GM12878 (cell line): Measurements from ENCODE around the gene EHHADH. TPM values are rescaled to one million over a fixed set of nuclear protein-coding genes. Genes with fewer than 3 reads are reported as not detected.

Experiments used
- ATAC-seq: fragments of 200-7000 bp; cut with Tn5 transposase; 3 replicates; pipeline ENCODE4 v1.9.1; 2020; ENCODE audit warnings: mild to moderate bottlenecking, moderate library complexity
- BruUV-seq: library from RNA; stranded (reverse); fragments of 400-500 nt; replicated peaks from 2 replicates; lab custom pipeline; 2021; lab: Mats Ljungman, UMichigan
- CTCF ChIA-PET: fragments of 300-600 bp; sonication (Branson Sonifier 250); formaldehyde crosslinking; extraction: SDS; loops from one replicate; lab custom pipeline; 2021; ENCODE audit warnings: inconsistent platforms; lab: Yijun Ruan, JAX
- POLR2A ChIA-PET: fragments of 350-600 bp; formaldehyde crosslinking; extraction: SDS; loops from one replicate; lab custom pipeline; 2021; ENCODE audit warnings: inconsistent platforms; lab: Charles Lee
- RAD21 ChIA-PET: fragments of 300-600 bp; sonication (Branson Sonifier 250); formaldehyde crosslinking; loops from one replicate; lab custom pipeline; 2023; ENCODE audit warnings: antibody characterized with exemption; ENCODE audit not compliant: unreplicated experiment; lab: Charles Lee
- SMC1A ChIA-PET: fragments of 300-600 bp; sonication (Branson Sonifier 250); formaldehyde crosslinking; loops from one replicate; lab custom pipeline; 2023; ENCODE audit not compliant: unreplicated experiment, uncharacterized antibody; lab: Charles Lee
- DNase-seq: peaks from one replicate; pipeline ENCODE4 v3.0.0-alpha.2; 2011; ENCODE audit warnings: low read depth, low spot score
- FAIRE-seq: peaks from 3 replicates; lab custom pipeline; 2011; peaks lifted over from hg19 to GRCh38; lab: Jason Lieb, UNC
- H2AFZ ChIP-seq: 2 replicates; pipeline ENCODE4 v1.6.0; 2011; ENCODE audit warnings: low read depth, low read length, control low read depth; ENCODE audit not compliant: control insufficient read depth
- H3K27ac ChIP-seq: 2 replicates; pipeline ENCODE4 v1.5.1; 2011; ENCODE audit warnings: control low read depth; ENCODE audit not compliant: control insufficient read depth, insufficient read depth
- H3K27me3 ChIP-seq, 2 experiments: replicated peaks in 1 of 2; 2 replicates each; pipeline versions ENCODE4 v1.6.0 to v1.6.1; 2011; ENCODE audit warnings: low read length in 1 of 2; ENCODE audit not compliant: control insufficient read depth in 2 of 2, insufficient read depth in 2 of 2
- H3K36me3 ChIP-seq, 2 experiments: 2 replicates each; pipeline ENCODE4 v1.5.1; 2011; ENCODE audit warnings: low read length in 1 of 2; ENCODE audit not compliant: control insufficient read depth in 2 of 2, insufficient read depth in 2 of 2
- H3K4me1 ChIP-seq: 2 replicates; pipeline ENCODE4 v1.6.1; 2011; ENCODE audit warnings: mild to moderate bottlenecking, low read length, moderate library complexity, mixed read lengths; ENCODE audit not compliant: control insufficient read depth, insufficient read depth
- H3K4me2 ChIP-seq: 2 replicates; pipeline ENCODE4 v1.6.0; 2011; ENCODE audit warnings: control low read depth; ENCODE audit not compliant: control insufficient read depth, insufficient read depth
- H3K4me3 ChIP-seq: fragments of 200-600 bp; sonication (generic); 2 replicates; pipeline ENCODE4 v1.5.1; 2016
- H3K79me2 ChIP-seq: 2 replicates; pipeline ENCODE4 v1.6.0; 2011; ENCODE audit warnings: low read length; ENCODE audit not compliant: control insufficient read depth, insufficient read depth
- H3K9ac ChIP-seq: 2 replicates; pipeline ENCODE4 v1.8.0; 2011; ENCODE audit warnings: low read length, control low read depth, mixed read lengths; ENCODE audit not compliant: control insufficient read depth, insufficient read depth
- H3K9me3 ChIP-seq: replicated peaks from 3 replicates; pipeline ENCODE4 v1.5.1; 2011; ENCODE audit warnings: mild to moderate bottlenecking, low read length; ENCODE audit not compliant: control insufficient read depth, insufficient read depth
- H4K20me1 ChIP-seq: 2 replicates; pipeline ENCODE4 v1.6.0; 2011; ENCODE audit not compliant: control insufficient read depth, insufficient read depth
- BMI1 ChIP-seq: fragments of 450-650 bp; IDR thresholded peaks from 2 replicates; pipeline ENCODE4 v1.6.1; 2016; ENCODE audit warnings: mild to moderate bottlenecking, moderate library complexity, borderline replicate concordance
- CBX3 ChIP-seq: fragments of 200-600 bp; sonication (generic); IDR thresholded peaks from 2 replicates; pipeline ENCODE4 v1.6.1; 2016; ENCODE audit warnings: low read depth, borderline replicate concordance
- FOS ChIP-seq: IDR thresholded peaks from 3 replicates; pipeline ENCODE4 v1.6.1; 2011; ENCODE audit warnings: borderline replicate concordance; ENCODE audit not compliant: insufficient read length; ENCODE audit errors: extremely low read depth
- GABPA ChIP-seq: IDR thresholded peaks from 2 replicates; pipeline ENCODE4 v1.6.1; 2014; ENCODE audit warnings: antibody characterized with exemption, low read depth, mild to moderate bottlenecking, inconsistent platforms
- IRF3 ChIP-seq: fragments of 450-650 bp; IDR thresholded peaks from 2 replicates; pipeline ENCODE4 v1.6.1; 2014; ENCODE audit warnings: mild to moderate bottlenecking
- KAT2A ChIP-seq: conservative IDR thresholded peaks from 2 replicates; pipeline ENCODE4 v1.6.1; 2011; ENCODE audit warnings: low read depth, low read length; ENCODE audit not compliant: control insufficient read depth
- NR2C2 ChIP-seq: IDR thresholded peaks from 2 replicates; pipeline ENCODE4 v1.6.1; 2011; ENCODE audit warnings: borderline replicate concordance, low read depth; ENCODE audit not compliant: control insufficient read depth, insufficient read length
- RELA ChIP-seq: fragments of 450-650 bp; IDR thresholded peaks from 2 replicates; pipeline ENCODE4 v1.8.0; 2014; ENCODE audit warnings: borderline replicate concordance; ENCODE audit not compliant: partially characterized antibody
- SREBF1 ChIP-seq: IDR thresholded peaks from 2 replicates; pipeline ENCODE4 v1.6.1; 2012; ENCODE audit warnings: mild to moderate bottlenecking, low read length
- SREBF2 ChIP-seq: IDR thresholded peaks from 2 replicates; pipeline ENCODE4 v1.6.1; 2012; ENCODE audit warnings: mild to moderate bottlenecking, low read length
- ZNF24 ChIP-seq: fragments of 450-650 bp; IDR thresholded peaks from 2 replicates; pipeline ENCODE4 v1.6.1; 2017; ENCODE audit warnings: antibody characterized with exemption, mild to moderate bottlenecking
- WGBS: methylation state at CpG from one replicate; pipeline ENCODE4 v1.1.6; 2016; ENCODE audit warnings: low lambda C conversion rate; ENCODE audit not compliant: insufficient replicate concordance, insufficient coverage; ENCODE audit errors: missing lambda C conversion rate; 5-methylcytosine and 5-hydroxymethylcytosine counted together
- in situ Hi-C: fragments of 300-500 bp; cut with MboI; formaldehyde crosslinking; loops from 9 replicates; pipeline ENCODE4 v1.14.3; 2018; ENCODE audit warnings: mixed read lengths
- intact Hi-C: fragments of 100-400 bp; cut with micrococcal nuclease; formaldehyde crosslinking; loops from one replicate; pipeline ENCODE4 v1.14.2; 2022; ENCODE audit not compliant: unreplicated experiment
- polyA plus RNA-seq, 11 experiments: library from polyadenylated mRNA; depleted of rRNA in 4 of 11; unstranded in 6 of 11; stranded (reverse) in 5 of 11; fragments of >200 nt; fragmentation: Nextera tagmentation in 4 of 11; fragmentation: Illumina TruSeq in 1 of 11; extraction: Ambion mirVana in 4 of 11; extraction: Trizol in 1 of 11; gene quantifications; 1 replicate in 1 of 11; 2 replicates in 10 of 11; pipeline versions ENCODE4 v1.2.1 to v1.2.3, GENCODE V29; 2011 to 2016; ENCODE audit warnings: inconsistent platforms in 2 of 11, missing spikeins in 2 of 11, low read depth in 1 of 11
- total RNA-seq, 4 experiments: library from RNA; depleted of rRNA in 3 of 4; stranded (reverse); fragments of >200 nt in 3 of 4; fragmentation: Illumina TruSeq in 1 of 4; extraction: Trizol in 1 of 4; gene quantifications; 2 replicates each; pipeline versions ENCODE4 v1.2.1 to v1.2.3, GENCODE V29; 2013 to 2021

Gene EHHADH
- total and polyA plus RNA-seq, 10 of the 15 experiments (the other 5 are each of a cell fraction or from before 2014, with no cell fraction given) = 0.96 to 8.4 (median 5.3) TPM

DNA sequence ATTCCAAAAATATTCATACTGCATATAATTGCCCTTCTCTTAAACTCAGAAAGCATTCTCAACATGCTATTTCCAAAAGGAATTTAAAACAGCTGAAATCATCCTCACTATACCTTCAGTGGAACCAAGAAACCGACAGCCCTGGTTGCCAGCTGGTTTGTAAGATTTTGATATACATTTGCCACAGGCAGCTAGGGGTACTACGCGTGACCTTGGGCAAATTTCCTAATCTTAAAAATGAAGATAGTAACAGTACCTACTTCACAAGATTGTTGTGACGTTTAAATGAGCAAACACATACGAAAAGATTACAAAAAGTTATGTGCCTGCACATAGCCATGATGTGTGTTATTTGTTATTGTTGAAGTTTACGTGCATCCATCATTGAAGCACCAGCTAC, 108.3 kb downstream of the EHHADH start:
- no peak for DNase-seq
- no peak overlapping the region for H3K27ac ChIP-seq
- no peak overlapping the region for H3K4me3 ChIP-seq
- in situ Hi-C loops (no loop called here), intact Hi-C loops (no loop called here)
- RAD21 ChIA-PET = no interaction called here
- FAIRE-seq = no peak
- no peak overlapping the region for H3K4me2 ChIP-seq
- H3K4me1 ChIP-seq = no peaks in the 10 kb centered on the region
- H3K9ac ChIP-seq = no peak overlapping the region
- no peaks in the 10 kb centered on the region for H3K79me2 ChIP-seq
- CTCF ChIA-PET = interaction anchor here (1.2 to 1.4 kb wide), 2 partner anchors 19 to 31 kb away, joined by 3 to 4 read pairs; no protein-coding TSS in a partner anchor
- SMC1A ChIA-PET = interaction anchor here (0.6 to 1.0 kb wide), 2 partner anchors 28 to 382 kb away, joined by 3 to 5 read pairs; no protein-coding TSS in a partner anchor
- no peaks in the 10 kb centered on the region for H4K20me1 ChIP-seq
- POLR2A ChIA-PET = interaction anchor here (0.6 kb wide), 1 partner anchor 333 kb away, joined by 3 read pairs; no protein-coding TSS in a partner anchor
- no TSS peak for BruUV-seq
- no peak for ATAC-seq
- 69% methylated on average over 6 of the region's 6 CpGs for WGBS
- peaks cover 0 to 5% of the 10 kb centered on the region in 2 experiments; a peak in 3 of 4 replicates for H3K27me3 ChIP-seq
- no peaks in the 10 kb centered on the region for H3K9me3 ChIP-seq
- H2AFZ ChIP-seq = no peak overlapping the region
- no peaks in the 10 kb centered on the region for H3K36me3 ChIP-seq
- TF ChIP-seq IRF3 = no peak
- TF ChIP-seq GABPA = no peak
- TF ChIP-seq FOS = no peak
- no peak for TF ChIP-seq SREBF1

- Histone ChIP-seq H2AFZ (no peak overlapping the region), H3K36me3 (no peaks in the 10 kb centered on the region), H3K27me3 (peaks cover 0 to 5% of the 10 kb centered on the region in 2 experiments; a peak in 2 of 4 replicates), H3K4me2 (no peak overlapping the region), H3K9ac (no peak overlapping the region), H4K20me1 (no peaks in the 10 kb centered on the region)
- FAIRE-seq = no peak
- in situ Hi-C loops = no loop called here
- ATAC-seq = no peak
- 50% methylated on average over 3 of the region's 3 CpGs for WGBS
- RAD21 ChIA-PET = no interaction called here
- TF ChIP-seq SREBF2 = no peak
- no peak for TF ChIP-seq BMI1
- no peak for TF ChIP-seq RELA
- TF ChIP-seq NR2C2 = no peak
- no peak for TF ChIP-seq ZNF24
- no peak for TF ChIP-seq KAT2A
- no peak for TF ChIP-seq CBX3
- TF ChIP-seq, all 136 proteins: peak for 0
- SMC1A ChIA-PET = interaction anchor here (1.4 kb wide), 1 partner anchor 31 kb away, joined by 4 read pairs; no protein-coding TSS in a partner anchor
- H3K79me2 ChIP-seq = no peaks in the 10 kb centered on the region
- no TSS peak for BruUV-seq
- POLR2A ChIA-PET = no interaction called here
- no peak for DNase-seq
- no peaks in the 10 kb centered on the region for H3K9me3 ChIP-seq
- H3K4me3 ChIP-seq = no peak overlapping the region
- CTCF ChIA-PET = interaction anchor here (1.4 kb wide), 1 partner anchor 31 kb away, joined by 4 read pairs; no protein-coding TSS in a partner anchor
- H3K4me1 ChIP-seq = no peaks in the 10 kb centered on the region
- no peak overlapping the region for H3K27ac ChIP-seq
- intact Hi-C loops = no loop called here
Observed at GRCh38 chr3:185144784-185145183, 109.1 kb downstream of the EHHADH start.
